Measurements from ENCODE around the gene GRIK3. TPM values are rescaled to one million over a fixed set of nuclear protein-coding genes. Genes with fewer than 3 reads are reported as not detected.

Gene GRIK3
- total and polyA plus RNA-seq, 11 donors = 0.06 to 1.6 (median 0.29) TPM

DNA sequence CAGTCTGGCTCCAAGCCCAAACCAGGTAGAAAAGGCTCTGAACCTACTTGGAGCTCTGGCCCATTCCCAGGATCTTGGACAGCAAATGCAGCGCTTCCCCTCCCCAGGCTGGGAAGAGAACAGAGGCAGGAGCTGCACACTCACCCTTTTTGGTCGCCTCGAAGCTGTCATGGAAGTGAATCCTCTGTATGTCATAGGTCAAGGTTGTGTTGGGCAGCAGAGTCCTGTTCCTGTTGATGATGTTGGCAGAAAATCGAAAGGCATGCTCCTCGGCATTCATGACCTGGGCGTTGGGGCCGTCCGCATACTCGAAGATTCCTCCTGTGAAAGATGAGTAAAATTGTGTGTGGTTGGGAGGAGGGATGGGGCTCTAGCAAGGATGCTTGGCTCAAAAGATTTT, 143.5 kb downstream of the GRIK3 start:
- intact Hi-C loops (cut with DNase I) = no loop called here
- peaks cover 0 to 4% (median 0%) of the 10 kb centered on the region in 12 donors for H3K4me1 ChIP-seq
- ATAC-seq (no peak), DNase-seq (no peak)
- H3K9me3 ChIP-seq = peaks cover 0 to 4% (median 0%) of the 10 kb centered on the region in 12 donors
- TF ChIP-seq POLR2A (IDR thresholded peaks at IDR 0.05) = no peak
- TF ChIP-seq, protein P1, sequence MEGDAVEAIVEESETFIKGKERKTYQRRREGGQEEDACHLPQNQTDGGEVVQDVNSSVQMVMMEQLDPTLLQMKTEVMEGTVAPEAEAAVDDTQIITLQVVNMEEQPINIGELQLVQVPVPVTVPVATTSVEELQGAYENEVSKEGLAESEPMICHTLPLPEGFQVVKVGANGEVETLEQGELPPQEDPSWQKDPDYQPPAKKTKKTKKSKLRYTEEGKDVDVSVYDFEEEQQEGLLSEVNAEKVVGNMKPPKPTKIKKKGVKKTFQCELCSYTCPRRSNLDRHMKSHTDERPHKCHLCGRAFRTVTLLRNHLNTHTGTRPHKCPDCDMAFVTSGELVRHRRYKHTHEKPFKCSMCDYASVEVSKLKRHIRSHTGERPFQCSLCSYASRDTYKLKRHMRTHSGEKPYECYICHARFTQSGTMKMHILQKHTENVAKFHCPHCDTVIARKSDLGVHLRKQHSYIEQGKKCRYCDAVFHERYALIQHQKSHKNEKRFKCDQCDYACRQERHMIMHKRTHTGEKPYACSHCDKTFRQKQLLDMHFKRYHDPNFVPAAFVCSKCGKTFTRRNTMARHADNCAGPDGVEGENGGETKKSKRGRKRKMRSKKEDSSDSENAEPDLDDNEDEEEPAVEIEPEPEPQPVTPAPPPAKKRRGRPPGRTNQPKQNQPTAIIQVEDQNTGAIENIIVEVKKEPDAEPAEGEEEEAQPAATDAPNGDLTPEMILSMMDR (IDR thresholded peaks at IDR 0.05) = no peak
- H3K4me3 ChIP-seq = no peak overlapping the region
- H3K27me3 ChIP-seq = peaks cover 0 to 31% (median 0%) of the 10 kb centered on the region in 9 donors
- 74 to 78% (median 77%) methylated on average over 9 of the region's 9 CpGs for WGBS, 4 donors
- H3K36me3 ChIP-seq = no peaks in the 10 kb centered on the region
- H3K27ac ChIP-seq = no peak overlapping the region

DNA sequence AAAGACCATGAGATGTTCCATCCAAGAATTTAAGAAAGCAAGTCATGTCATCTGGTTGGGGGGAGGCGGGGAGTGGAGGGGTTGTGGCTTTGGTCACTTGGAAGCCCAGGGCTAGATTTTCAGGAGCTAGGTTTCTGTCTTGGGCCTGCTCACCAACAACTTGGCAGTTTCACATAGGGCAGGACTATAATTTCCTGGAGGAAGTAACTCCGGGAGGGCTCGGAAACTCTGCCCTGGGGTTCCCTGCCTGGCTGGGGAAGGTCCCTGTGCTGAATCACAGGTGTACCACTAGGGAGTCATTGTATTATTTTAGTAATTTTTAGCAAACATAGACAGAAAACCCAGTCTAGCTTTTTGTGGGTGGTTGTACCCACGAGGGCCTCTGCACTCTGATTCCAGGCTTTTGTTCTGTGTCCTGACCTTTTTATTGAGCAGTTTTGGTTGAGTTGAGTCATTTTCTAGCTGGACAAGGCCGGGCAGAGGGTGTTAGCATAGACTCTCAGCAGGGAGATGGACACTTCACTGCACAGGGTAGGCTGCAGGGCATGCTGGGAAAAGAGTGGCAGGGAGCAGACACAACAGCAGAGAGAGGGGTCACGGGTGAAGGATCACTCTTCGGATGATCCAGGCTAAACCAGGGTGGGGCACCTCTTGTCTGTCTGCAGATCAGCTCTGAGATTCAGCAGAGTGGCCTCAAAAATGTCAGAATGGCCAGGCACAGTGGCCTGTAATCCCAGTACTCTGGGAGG, 144.7 kb downstream of the GRIK3 start:
- H3K27me3 ChIP-seq = peaks cover 0 to 31% (median 0%) of the 10 kb centered on the region in 9 donors
- intact Hi-C loops (cut with DNase I) = no loop called here
- 46 to 70% (median 64%) methylated on average over 7 of the region's 7 CpGs for WGBS, 4 donors

DNA sequence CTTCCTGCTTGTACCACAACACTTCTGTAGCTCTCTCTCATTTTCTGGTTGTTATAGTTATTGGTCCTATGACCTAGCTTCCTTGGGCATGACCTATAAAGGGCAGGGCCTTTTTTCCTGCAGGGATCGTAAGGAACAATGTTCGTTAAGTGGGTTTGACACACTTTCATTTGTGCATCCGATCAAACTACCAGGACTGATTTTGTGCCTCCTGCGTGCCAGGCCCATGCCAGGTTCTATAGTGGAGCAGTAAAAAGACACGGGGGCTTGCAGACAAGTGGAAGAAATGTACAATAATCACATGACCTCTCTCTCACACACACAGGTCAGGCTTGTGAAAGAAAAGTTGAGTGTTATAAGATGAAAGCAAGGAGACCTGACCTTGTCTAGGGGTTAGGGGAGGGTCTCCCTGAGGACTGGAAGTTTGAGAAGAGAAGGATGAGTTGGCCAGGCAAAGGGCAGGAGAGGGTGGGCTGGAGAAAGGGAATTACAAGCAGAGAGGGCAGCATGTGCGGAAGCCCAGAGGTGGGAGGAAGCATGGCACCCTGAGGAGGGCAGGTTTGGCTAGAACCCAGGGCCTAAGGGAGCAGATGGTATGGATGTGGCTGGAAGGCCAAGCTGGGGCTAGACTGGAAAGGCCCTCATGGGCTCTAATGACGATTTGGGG, 145.4 kb downstream of the GRIK3 start:
- no peak for TF ChIP-seq POLR2A (IDR thresholded peaks at IDR 0.05)
- TF ChIP-seq, protein P1 (IDR thresholded peaks at IDR 0.05) = no peak
- WGBS, 4 donors = 76 to 80% (median 79%) methylated on average over 7 of the region's 7 CpGs
- Histone ChIP-seq H3K27ac (no peak overlapping the region), H3K27me3 (peaks cover 0 to 28% (median 0%) of the 10 kb centered on the region in 9 donors), H3K36me3 (no peaks in the 10 kb centered on the region), H3K4me3 (no peak overlapping the region), H3K9me3 (no peaks in the 10 kb centered on the region), H3K4me1 (peaks cover 0 to 4% (median 0%) of the 10 kb centered on the region in 12 donors)
- ATAC-seq (no peak), DNase-seq (no peak)
- intact Hi-C loops (cut with DNase I) = no loop called here

More for the DNA sequence above, 144.7 kb downstream of the GRIK3 start:
- ATAC-seq (no peak), DNase-seq (no peak)
- Histone ChIP-seq H3K9me3 (no peaks in the 10 kb centered on the region), H3K27ac (no peak overlapping the region), H3K4me3 (no peak overlapping the region), H3K4me1 (peaks cover 0 to 4% (median 0%) of the 10 kb centered on the region in 12 donors), H3K36me3 (no peaks in the 10 kb centered on the region)
- TF ChIP-seq, protein P1 (IDR thresholded peaks at IDR 0.05) = no peak
- no peak for TF ChIP-seq POLR2A (IDR thresholded peaks at IDR 0.05)
